ENCODE data around the gene SURF1. TPM values are rescaled to one million over a fixed set of nuclear protein-coding genes. Genes with fewer than 3 reads are reported as not detected.

Gene SURF1
- total RNA-seq, 1 experiment from 2014 or later, result 45.6 TPM

DNA sequence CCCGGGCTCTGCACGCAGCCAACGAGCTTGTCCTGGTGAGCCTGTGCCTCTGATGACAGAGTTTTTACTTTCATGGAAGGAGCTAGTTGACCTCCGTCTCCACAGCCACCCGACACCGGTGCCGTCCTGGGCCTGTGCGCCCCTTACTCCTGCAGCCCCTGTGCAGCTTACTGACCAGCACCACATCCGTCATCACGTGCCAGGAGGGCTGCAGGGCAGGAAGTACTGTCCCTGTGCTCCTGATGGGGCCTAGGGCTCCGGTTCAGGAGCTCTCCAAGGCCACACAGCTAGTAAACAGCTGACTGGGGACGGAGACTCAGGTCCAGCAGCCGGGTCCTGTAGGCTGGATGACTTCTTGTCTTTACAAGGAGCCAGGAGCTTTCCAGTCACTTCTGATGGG, 30.1 kb upstream of the SURF1 start:
- CTCF ChIA-PET, result interaction anchor here (0.6 kb wide), 1 partner anchor 56 kb away, joined by 4 read pairs; no protein-coding TSS in a partner anchor
- no peak overlapping the region for H3K4me3 ChIP-seq (ENCODE audit: low read depth in 2 of 2, low read length in 2 of 2)
- TF ChIP-seq, protein P1, sequence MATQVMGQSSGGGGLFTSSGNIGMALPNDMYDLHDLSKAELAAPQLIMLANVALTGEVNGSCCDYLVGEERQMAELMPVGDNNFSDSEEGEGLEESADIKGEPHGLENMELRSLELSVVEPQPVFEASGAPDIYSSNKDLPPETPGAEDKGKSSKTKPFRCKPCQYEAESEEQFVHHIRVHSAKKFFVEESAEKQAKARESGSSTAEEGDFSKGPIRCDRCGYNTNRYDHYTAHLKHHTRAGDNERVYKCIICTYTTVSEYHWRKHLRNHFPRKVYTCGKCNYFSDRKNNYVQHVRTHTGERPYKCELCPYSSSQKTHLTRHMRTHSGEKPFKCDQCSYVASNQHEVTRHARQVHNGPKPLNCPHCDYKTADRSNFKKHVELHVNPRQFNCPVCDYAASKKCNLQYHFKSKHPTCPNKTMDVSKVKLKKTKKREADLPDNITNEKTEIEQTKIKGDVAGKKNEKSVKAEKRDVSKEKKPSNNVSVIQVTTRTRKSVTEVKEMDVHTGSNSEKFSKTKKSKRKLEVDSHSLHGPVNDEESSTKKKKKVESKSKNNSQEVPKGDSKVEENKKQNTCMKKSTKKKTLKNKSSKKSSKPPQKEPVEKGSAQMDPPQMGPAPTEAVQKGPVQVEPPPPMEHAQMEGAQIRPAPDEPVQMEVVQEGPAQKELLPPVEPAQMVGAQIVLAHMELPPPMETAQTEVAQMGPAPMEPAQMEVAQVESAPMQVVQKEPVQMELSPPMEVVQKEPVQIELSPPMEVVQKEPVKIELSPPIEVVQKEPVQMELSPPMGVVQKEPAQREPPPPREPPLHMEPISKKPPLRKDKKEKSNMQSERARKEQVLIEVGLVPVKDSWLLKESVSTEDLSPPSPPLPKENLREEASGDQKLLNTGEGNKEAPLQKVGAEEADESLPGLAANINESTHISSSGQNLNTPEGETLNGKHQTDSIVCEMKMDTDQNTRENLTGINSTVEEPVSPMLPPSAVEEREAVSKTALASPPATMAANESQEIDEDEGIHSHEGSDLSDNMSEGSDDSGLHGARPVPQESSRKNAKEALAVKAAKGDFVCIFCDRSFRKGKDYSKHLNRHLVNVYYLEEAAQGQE (IDR thresholded peaks at IDR 0.05; ENCODE audit: insufficient read depth in 1 of 2, low read depth in 2 of 2, low read length in 1 of 2), result no peak
- no peak for TF ChIP-seq POLR2AphosphoS5 (IDR thresholded peaks at IDR 0.05; ENCODE audit: low read depth, low read length)
- no peak for TF ChIP-seq SIN3A (IDR thresholded peaks at IDR 0.05; ENCODE audit: borderline replicate concordance, insufficient read depth, low read depth, low read length)
- TF ChIP-seq, protein P2, sequence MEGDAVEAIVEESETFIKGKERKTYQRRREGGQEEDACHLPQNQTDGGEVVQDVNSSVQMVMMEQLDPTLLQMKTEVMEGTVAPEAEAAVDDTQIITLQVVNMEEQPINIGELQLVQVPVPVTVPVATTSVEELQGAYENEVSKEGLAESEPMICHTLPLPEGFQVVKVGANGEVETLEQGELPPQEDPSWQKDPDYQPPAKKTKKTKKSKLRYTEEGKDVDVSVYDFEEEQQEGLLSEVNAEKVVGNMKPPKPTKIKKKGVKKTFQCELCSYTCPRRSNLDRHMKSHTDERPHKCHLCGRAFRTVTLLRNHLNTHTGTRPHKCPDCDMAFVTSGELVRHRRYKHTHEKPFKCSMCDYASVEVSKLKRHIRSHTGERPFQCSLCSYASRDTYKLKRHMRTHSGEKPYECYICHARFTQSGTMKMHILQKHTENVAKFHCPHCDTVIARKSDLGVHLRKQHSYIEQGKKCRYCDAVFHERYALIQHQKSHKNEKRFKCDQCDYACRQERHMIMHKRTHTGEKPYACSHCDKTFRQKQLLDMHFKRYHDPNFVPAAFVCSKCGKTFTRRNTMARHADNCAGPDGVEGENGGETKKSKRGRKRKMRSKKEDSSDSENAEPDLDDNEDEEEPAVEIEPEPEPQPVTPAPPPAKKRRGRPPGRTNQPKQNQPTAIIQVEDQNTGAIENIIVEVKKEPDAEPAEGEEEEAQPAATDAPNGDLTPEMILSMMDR (IDR thresholded peaks at IDR 0.05), result no peak
- TF ChIP-seq TCF7L2 (IDR thresholded peaks at IDR 0.05; ENCODE audit: low read depth, low read length), result no peak
- no peak for DNase-seq (ENCODE audit: low read depth, low spot score)
- no peaks in the 10 kb centered on the region for H3K4me1 ChIP-seq (ENCODE audit: control insufficient read depth, insufficient read depth, low read length)
- no TSS peak for BruUV-seq (replicated peaks)
- H3K9me3 ChIP-seq (ENCODE audit: control insufficient read depth, insufficient read depth, low read depth, low read length), result no peaks in the 10 kb centered on the region
- POLR2A ChIA-PET, result no interaction called here
- no peak for ATAC-seq
- intact Hi-C loops (cut with micrococcal nuclease; ENCODE audit: unreplicated experiment), result no loop called here
- in situ Hi-C loops (cut with HindIII; ENCODE audit: low pct_unique_long_range_greater_than_20kb, low sequenced_read_pairs), result no loop called here
- no peaks in the 10 kb centered on the region for H3K27me3 ChIP-seq (ENCODE audit: control insufficient read depth, insufficient read depth, low read length)
- H3K36me3 ChIP-seq (ENCODE audit: control insufficient read depth, insufficient read depth, low read length), result no peaks in the 10 kb centered on the region
- no peak overlapping the region for H3K27ac ChIP-seq (ENCODE audit: low read length)

DNA sequence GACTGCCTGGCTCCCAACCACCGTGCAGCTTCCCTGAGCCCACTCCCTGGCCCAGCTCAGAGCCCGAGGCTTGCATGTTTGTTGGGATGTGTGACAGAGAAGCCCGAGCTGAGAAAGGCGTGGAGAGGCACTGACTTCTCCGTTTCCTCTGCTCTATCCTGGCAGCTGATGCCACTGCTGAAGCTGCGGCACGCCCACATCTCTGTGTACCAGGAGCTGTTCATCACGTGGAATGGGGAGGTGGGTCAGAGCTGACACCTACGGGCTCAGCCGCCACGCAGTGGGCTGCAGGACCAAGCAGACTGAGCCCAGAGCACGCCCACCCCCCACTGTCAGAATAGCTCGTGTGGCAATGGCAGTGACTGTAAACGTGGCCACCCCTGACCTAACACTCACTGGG, 29.2 kb upstream of the SURF1 start:
- no peaks in the 10 kb centered on the region for H3K4me1 ChIP-seq (ENCODE audit: control insufficient read depth, insufficient read depth, low read length)
- ChIA-PET CTCF (no interaction called here), POLR2A (no interaction called here)
- TF ChIP-seq, protein P2 (IDR thresholded peaks at IDR 0.05), result no peak
- TF ChIP-seq SIN3A (IDR thresholded peaks at IDR 0.05; ENCODE audit: borderline replicate concordance, insufficient read depth, low read depth, low read length) (no peak), TCF7L2 (IDR thresholded peaks at IDR 0.05; ENCODE audit: low read depth, low read length) (no peak), POLR2AphosphoS5 (IDR thresholded peaks at IDR 0.05; ENCODE audit: low read depth, low read length) (no peak)
- TF ChIP-seq, protein P1 (IDR thresholded peaks at IDR 0.05; ENCODE audit: insufficient read depth in 1 of 2, low read depth in 2 of 2, low read length in 1 of 2), result no peak
- H3K4me3 ChIP-seq (ENCODE audit: low read depth in 2 of 2, low read length in 2 of 2), result no peak overlapping the region
- in situ Hi-C loops (cut with HindIII; ENCODE audit: low pct_unique_long_range_greater_than_20kb, low sequenced_read_pairs) (no loop called here), intact Hi-C loops (cut with micrococcal nuclease; ENCODE audit: unreplicated experiment) (no loop called here)
- DNase-seq (ENCODE audit: low read depth, low spot score) (no peak), ATAC-seq (no peak)
- no peak overlapping the region for H3K27ac ChIP-seq (ENCODE audit: low read length)
- H3K9me3 ChIP-seq (ENCODE audit: control insufficient read depth, insufficient read depth, low read depth, low read length), result no peaks in the 10 kb centered on the region
- H3K27me3 ChIP-seq (ENCODE audit: control insufficient read depth, insufficient read depth, low read length), result no peaks in the 10 kb centered on the region
- BruUV-seq (replicated peaks), result no TSS peak
- no peaks in the 10 kb centered on the region for H3K36me3 ChIP-seq (ENCODE audit: control insufficient read depth, insufficient read depth, low read length)
